HG03342 (cell line): ENCODE measurements around the gene DGCR6L.
"Not testable (repeated sequence)": the region's sequence is repeated elsewhere in the genome, so short reads cannot be mapped to it uniquely, and the experiment has no call there.

Source experiments
- ATAC-seq: cut with Tn5 transposase; IDR thresholded peaks from one replicate; pipeline ENCODE4 v1.9.1; 2021; ENCODE audit warnings: mild to moderate bottlenecking, moderate library complexity; ENCODE audit not compliant: unreplicated experiment

Gene DGCR6L

DNA sequence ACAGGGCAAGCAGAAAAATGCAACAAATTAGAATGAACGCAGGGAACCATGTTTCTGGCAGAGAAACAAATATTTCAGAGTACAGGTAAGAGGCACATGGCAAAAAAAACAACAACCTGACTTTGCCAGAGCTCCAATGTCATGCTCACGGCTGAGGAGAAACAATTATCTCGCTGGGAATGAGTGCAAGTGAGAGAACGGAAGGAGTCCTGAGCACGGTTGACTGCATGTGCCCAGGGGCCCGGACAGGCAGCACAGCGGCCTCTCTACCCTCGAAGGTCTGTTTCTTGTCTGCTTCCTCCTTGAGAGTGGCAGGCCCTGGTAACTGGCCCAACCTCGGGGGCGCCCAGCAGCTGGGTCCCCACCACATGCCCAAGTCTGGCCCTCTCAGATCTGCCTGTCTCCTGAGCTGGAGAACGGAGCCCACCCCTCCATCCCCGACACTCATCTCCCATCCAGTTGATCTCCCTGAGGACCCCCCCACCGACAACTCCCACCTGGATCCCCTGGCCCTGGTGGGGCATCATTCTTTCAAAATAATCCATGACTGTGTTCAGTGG lies 27.1 kb downstream of the DGCR6L start:
- ATAC-seq, result no peak

DNA sequence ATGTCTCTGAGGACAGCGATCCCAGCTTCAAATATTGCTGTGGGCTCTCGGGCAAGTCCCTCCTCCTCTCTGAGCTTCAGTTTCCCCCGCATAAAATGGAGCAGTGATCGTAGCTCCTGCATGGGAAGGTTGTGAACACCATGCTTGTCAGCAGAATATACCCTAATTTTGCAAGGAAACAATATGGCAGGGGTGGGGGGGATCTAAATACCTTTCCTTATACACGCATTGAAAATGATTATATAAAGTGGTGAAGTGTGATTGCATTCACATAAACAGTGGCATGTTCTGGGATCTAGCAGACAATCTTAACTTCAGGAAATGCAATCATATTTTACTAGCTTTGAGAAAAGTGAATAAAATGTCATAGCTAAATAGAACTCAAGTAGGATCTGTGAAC lies 27.8 kb downstream of the DGCR6L start:
- no peak for ATAC-seq

DNA sequence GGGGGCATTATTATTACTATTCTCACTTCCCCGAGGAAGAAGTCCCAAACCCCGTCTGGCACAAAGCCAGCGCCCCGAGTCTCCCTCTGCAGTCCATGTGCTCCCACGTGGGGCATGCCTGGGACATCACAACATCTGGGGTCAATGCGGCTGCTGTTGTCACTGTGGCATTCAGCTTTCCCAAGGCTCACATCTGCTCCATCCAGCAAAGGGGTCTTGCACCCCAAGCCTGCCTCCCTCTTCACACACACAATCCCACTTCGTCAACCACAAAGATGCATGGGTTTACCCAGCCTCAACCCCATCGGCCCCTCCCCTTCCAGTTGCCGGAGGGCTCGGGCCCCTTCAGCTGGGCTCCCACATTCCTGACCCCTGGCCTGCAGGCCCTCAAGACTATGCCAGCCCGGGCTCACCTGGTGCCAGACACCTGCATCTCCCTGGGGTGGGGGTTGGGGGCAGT lies 28.2 kb downstream of the DGCR6L start:
- no peak for ATAC-seq

DNA sequence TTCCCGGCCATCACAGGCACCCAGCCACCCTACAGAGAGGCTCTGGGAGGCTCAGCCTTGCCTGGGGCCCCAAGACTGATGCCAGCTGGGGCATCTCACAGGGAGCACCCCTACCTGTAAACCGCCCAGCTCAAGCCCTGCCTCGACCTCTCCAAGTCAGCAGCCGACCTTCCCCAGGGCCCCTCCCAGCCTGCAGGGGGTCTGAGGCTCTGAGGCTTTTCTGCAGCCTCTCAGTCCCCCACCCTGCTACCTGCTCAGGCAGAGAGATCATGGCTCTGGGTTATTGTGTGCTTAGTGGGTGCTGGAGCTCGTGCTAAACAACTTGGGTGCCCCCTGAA lies 28.6 kb downstream of the DGCR6L start:
- no peak for ATAC-seq

DNA sequence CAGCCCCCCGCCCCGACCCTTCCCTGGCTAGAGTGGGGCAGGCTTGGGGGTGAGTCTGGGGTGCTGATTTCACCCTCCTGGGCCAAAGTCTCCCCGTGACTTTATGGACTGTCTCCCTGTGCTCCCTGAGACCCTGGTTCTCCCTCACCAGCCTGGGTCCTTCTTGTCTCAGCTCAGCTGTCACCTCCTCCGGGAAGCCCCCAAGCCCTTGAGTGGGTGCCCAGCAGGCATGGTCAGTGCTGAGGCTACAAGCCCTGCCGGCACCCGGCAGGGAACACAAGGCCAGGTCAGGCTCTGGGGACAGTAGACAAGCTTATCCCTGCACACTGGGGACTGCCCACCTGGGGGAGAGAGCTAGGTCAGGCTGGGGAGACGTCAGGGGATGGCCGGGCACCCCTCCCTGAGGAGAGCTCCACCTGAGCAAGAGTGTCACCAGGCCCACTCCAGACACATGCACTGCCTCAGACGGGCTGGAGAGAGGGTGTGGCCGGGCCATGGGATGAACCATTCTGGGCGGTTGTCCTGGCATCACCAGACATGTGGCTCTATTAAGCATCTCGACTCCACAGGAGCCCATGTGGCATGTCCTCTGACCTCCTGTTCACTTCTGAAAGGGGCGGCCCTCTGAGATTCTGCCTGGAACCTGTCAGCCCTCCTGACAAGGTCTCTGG lies 29.1 kb downstream of the DGCR6L start:
- no peak for ATAC-seq

DNA sequence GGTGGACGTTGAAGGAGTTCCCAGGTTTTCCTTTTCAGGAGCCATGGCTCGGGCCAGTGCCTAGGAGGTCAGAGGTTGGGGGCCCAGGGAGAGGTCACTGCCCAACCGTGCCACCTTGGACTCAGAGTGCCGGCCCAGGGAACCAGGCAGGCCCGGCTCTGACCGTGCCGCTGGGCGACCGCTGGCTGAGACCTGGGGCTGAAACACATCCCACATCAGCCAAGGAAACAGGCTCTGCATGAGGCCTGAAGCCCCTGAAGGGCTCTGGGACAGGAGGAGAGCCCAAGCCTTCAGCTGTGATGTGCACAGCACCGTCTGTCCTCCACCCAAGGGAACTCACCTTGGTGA lies 29.8 kb downstream of the DGCR6L start:
- ATAC-seq, result no peak

DNA sequence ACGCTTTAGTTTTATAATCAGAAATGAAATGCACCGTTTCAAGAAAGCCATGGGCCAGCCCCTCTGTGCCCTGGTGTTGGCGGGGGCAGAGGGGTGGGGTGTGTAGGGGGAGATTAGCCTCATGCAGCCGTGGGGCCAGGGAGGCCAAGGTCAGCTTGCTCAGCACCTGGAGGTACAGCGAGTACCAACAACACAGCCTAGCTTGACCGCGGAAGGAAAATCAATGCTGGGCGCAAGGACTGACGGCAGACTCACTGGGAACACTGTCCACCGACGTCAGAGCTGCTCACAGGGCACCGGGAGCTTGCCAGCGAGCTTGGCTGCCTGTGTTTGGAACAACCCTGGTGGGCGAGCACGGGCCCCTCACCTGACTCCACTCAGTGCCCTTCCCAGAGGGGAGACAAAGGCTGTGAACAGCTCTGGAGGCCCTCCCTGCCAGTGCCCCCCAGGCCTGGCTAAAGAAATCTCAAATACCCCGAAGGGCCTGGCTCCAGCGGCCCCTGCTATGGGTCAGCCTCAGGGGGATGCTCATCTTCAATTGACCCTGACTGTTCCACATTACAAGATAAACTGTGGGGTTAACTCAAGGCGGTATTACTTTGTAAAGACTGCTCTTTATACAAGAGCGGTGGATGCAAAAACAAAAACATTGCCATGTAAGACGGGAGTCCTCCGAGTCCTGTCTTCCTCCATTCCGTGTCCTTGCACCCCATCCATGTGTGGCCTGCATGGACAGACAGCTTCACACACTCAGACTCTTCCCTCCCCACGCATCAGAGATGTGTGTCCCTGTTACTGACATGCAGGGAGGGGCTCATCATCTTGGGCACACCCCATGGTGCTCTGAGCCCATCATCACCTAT lies 30.4 kb downstream of the DGCR6L start:
- ATAC-seq, result not testable (repeated sequence)

DNA sequence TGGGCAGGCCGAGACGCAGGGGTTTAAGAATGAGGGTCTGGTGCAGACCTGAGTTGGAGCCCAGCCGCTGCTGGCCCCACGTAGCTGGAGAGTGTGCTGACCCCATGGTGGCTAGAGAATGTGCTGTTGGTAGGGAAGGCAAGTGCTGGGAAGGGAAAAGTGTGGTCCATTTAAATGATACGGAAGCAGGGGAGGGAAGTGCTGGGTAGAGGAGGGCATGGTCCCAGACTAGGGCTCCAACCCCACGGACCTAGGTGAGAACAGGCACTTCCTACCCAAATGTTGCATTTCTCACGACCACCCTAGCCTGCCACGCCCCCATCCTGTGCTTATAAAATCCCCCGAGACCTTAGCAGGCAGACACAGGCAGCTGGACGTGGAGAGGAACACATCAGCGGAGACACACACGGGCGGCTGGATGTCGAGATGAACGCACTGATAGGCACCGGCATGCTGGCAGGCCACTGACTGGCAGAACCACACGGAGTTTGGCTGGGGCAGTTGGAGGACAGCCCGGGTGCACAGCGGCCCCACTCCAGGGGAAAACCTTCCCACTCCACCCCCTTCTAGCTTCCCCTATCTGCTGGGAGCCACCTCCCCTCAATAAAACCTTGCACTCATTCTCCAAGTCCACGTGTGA lies 33.0 kb downstream of the DGCR6L start:
- ATAC-seq, result not testable (repeated sequence)

DNA sequence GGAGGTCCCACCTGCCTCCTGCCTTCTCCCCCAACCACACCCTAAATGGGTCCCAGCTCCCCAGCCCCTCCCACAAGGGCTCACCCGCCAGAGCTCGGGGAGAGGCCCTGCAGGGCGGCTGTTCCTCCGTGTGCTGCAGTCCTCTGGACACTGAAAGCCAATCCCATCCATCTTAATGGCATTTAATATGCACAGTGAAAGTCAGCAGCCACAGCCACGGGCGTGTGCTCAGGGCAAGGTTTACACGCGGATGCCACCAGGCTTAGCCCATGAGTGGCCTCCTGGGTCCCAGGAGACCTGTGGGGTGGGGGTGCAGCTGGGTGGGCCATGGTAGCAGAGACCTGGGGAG lies 33.6 kb downstream of the DGCR6L start:
- ATAC-seq, result not testable (repeated sequence)

DNA sequence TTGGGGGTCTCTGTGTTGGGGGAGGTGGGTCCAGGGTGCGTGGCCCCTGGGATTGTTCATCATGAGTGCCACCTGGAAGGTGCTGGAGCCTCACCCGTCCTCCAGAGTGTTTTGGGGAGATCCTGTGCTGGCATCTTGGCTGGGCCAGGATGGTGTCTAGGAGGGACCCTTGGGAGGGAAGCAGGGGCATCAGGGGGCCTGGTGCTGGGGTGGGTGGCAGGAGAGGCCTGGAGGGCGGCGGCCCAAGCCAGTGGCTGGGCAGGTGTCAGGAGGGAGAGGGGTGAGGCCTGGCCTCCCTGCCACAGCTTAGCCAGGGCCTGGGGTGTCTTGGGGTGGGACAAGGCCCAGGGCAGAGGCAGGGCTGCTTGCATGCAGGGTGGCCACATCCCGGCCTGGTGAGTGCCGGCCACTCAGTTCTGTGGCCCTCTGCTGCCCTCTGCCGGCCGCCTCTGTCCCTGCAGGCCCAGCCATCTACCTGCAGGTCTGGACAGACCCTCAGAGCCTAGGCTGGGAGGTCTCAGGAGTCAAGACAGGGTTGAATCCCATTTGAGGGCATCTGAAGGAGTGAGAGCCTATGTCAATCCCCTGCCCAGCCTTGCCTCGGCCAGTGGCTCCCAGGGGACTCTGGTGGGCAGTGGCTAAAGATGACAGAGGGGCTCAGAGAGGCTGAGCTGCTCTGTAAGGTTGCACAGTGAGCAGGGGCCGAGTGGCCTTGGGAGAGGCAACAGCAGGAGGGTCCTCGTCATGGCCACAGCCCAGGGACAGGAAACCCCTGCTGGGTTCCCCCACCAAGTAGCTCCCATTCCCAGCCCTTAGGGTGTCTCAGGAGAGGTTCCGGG lies 34.2 kb downstream of the DGCR6L start:
- not testable (repeated sequence) for ATAC-seq

DNA sequence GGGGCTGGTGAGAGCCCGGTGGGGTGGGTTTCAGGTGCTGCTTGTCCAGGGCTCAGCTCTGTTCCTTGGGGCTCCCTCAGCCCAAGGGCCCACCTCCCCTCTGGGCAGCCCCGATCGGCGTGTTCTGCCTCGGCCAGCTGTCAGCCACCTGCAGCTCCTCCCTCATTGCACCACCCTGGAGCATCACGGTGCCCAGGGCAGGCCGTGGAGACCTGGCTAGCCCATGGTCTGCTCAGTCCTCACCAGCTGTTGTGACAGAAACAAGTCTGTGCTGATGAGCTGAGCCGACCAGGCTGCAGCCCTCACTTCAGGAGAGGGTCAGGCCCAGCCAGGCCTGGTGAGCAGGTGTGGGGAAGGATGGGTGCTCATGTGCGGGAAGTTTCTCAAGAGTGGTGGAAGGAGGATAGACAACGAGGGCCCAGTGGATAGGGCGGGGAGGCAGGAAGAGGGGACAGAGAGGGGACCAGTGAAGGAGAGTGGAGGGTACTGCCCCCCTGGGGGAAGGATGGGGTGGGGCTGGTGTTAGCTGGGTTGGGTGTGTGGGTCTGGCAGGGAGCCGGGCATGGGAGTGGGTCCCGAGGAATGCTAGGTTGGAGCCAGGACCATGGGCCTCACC lies 35.3 kb downstream of the DGCR6L start:
- no peak for ATAC-seq

DNA sequence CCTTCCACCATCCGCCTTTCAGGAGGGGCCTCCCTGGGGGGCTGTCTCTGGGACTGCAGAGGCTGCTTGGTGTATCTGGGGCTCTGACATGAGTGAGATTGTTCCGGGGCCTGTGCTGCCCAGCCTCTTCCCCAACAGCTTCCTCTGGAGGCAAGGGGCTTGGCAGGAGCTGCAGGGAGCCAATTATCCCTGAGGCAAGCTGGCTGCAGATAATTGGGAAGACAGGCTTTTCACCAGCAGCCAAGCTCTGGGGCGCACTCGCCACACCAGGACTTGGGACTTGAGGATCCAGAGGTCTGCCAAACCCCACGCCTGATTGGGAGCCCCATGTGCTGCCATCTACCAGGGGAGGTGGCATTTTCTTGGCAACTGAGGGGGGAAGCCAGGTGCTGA lies 36.2 kb downstream of the DGCR6L start:
- no peak for ATAC-seq

DNA sequence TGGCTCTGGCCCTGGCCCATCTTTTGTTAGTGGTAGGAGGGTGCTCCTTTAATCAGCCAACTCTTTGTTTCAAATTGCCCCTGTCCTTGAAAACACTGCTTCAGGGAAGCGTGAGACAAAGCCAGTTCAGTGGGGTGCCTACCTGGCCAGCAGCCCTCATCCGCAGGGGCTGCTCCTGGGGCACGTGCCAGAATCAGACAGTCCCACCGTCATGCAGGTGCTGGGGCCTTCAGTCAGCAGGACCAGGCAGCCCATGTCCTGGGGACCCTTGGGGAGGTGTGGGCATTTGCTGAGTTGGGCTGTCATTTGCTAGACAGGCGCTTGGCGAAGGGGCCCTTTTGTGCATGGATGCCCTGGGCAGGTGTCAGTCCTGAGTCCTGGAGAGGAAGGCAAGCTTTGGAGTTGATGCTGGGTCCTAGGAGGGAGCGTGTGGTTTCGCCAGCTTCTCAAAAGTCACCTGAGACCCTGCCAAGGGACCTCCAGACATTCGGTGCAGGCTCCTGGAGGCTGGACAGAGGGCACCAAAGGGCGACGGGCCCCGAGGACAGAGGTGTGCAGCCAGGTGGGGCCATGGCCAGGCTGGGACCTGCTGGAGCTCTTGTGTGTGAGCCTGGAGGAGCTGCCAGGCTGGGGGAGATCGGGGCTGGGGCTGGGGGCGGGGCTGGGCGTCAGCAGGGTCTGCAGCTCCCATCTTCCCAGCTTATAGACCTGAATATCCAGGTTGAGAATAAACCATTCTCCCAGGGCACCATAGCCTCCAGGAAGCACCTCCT lies 36.8 kb downstream of the DGCR6L start:
- no peak for ATAC-seq

DNA sequence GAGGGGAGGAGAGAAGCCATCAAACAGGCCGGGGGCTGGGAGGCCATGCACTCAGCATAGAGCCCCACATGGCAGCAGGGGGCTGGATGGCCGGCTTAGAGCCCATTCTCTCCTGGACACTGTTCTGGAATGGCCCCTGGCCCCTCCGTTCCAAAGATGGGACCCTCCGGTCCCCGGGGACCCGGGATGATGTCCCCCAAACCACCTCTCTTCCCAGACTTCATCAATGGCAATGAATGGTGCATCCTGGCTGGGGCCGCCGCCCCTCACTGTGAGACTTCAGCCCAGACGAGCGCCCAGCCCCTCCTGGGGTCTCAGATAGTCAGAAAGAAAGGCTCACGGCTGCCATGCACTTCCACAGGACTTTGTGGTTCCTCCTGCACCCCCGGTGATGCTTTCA lies 38.0 kb downstream of the DGCR6L start:
- no peak for ATAC-seq

DNA sequence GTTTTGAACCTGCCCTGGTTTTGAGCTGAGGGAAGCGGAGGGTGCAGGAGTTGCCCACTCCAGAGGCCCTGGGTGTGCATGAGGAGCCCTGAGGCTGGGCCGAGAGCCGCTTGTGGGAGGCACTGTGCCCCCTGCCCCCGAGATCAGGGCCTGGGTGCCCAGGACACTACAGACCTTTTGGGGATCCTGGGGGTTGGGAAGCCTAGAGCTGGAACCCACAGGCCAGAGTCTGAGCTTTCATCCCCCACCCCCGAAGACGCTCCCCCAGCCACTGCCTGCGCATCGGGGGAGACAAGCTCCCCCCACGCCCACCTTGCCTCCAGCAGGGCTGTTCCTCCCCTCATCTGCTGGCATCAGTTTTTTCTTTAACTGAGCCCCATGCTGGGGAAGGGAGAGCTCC lies 38.4 kb downstream of the DGCR6L start:
- ATAC-seq, result not testable (repeated sequence)

DNA sequence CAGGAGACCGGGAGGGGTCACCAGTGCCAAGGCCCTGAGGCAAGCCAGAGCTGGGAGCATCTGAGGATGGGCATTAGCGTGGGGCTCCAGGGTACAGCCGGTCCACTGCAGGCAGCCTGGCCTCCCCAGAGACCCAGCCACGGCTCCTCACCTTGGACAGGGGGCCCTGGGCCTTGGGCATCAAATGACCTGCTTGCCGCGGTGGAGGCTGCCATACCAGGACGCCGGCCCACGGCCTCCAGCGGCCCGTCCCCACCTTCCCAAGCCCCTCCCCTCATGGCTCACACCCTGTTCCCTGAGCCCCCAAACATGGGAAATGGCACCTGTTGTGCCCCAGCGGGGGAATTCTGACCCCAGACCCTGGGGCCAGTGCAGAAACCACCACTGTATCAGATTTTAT lies 39.0 kb downstream of the DGCR6L start:
- no peak for ATAC-seq

DNA sequence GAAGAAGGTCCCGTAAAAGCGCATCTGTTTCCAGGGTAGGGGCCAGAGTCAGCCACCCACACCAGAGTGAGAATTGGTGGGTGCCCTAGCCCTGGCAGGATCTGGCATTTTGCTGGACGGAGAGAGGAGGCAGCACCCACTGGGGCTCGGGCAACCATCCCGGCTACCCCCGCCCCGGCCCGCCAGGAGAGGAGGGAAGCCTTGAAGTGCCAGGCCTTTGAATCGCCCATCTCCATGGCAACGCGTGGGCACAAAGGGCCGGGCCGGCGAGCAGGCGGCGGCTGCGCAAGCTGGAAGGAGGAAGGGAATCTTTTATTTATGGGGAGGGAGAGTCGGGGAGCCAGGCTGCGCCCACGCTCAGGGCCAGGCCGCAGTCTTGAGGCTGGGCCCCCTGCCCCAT lies 39.7 kb downstream of the DGCR6L start:
- ATAC-seq, result not testable (repeated sequence)

DNA sequence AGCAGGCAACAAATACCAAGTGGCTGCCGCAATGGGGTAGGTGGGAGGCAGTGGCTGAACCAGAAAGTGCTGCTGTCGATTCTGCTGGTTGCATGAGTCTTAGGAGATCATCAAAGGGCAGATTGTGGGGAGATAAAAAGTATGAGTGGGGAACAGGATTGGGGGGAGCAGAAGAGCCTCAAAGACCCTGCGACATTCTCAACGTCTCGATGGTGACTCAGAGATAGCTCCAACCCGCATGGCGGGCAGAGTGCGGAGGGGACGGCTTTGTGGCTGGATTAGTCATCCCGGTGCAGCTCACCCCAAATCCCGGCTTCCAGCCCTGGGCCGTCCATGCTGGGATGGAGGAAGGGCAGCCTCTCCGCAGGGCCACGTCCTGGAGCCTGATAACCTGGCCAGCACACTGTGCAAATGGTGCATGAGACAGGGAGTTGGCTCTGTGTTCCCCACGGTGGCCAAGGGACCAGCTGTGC lies 40.2 kb downstream of the DGCR6L start:
- no peak for ATAC-seq

DNA sequence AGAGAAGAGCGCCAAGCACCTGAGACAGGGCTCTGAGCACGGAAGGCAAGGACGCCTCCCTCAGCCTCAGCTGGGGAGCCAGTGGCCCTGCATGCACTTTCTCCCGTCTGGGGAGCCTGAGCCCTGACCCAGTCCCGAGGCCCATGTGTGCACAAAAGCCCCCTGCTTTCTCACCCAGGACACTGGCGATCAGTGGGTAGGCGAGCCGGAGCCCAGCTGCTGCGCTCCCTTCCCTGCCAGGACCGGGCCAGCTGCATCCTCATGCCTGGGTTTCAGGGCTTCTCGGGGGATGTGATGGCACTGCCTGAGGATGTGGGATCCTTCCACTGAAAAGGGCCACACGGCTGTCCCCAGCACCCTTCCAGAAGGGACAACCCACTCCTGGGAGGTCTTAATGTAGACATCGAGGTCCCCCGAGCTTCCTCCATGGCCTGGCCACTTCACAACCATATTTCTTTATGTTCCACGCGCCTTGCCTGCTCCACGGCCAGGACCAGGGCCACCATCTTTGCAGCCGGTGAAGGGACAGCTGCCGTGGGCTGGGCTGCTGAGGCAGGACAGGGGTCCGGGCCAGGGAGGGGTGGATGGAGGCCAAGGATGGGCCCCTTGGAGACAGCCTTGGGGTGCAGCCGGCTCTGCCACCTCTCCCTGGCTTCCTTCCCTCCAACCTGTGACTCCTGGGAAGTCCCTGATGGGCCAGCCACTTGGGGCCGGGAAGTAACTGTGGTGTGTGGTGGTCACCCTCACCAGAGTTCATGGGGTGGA lies 41.0 kb downstream of the DGCR6L start:
- not testable (repeated sequence) for ATAC-seq
